AG04449 (cell line): ENCODE measurements around the gene LPCAT1.

Source experiments
- CTCF ChIA-PET: fragments of 350-600 bp; formaldehyde crosslinking; extraction: SDS; loops from one replicate; lab custom pipeline; 2021; ENCODE audit warnings: antibody characterized with exemption; lab: Yijun Ruan, JAX
- POLR2A ChIA-PET: fragments of 400-600, 350-600 bp; formaldehyde crosslinking; extraction: SDS; loops from one replicate; lab custom pipeline; 2020; ENCODE audit warnings: antibody characterized with exemption, inconsistent platforms; lab: Yijun Ruan, JAX
- DNase-seq: peaks from one replicate; pipeline ENCODE4 v3.0.0-alpha.2; 2010; ENCODE audit warnings: low read depth, low spot score
- H3K4me3 ChIP-seq: 2 replicates; pipeline ENCODE4 v1.5.1; 2011; ENCODE audit warnings: low read depth, mild to moderate bottlenecking, control low read depth, low read length
- TF ChIP-seq, protein P1 (sequence below): IDR thresholded peaks from one replicate; pipeline ENCODE4 v1.5.1; 2011; ENCODE audit warnings: mild to moderate bottlenecking, moderate library complexity, low read length, control low read depth, inconsistent platforms; ENCODE audit not compliant: insufficient read depth; ENCODE audit errors: missing control alignments

LPCAT1 gene

DNA sequence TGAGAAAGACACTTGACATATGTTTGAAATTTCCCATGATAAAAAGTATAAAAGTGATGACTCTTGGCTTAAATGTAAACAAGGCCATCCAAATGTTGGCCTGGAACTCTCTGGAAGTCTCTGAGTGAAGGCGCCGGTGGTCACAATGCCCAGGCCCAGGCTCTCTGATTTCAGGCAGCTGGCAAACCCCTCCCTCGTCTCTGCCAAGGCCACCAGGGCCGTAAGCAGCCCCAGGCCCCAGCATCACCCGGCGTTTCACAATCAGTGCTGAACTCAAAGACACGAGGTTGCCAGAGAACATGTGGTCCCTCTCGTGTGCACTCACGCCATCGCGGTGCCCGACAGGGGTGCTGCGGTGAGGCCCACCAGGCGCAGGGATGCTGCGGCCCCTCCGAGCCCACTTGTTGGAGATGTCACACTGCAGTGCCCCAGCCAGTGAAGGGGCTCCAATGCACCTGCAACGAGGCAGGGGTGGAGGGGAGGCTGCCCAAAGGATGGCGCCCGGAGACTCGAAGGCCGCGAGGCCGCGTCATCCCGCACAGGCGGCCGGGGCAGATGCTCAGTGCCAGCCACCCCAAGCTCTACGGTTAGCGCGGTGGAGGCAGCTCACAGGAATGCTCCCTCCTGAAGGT is 15.0 kb downstream of the LPCAT1 start:
- TF ChIP-seq, protein P1, sequence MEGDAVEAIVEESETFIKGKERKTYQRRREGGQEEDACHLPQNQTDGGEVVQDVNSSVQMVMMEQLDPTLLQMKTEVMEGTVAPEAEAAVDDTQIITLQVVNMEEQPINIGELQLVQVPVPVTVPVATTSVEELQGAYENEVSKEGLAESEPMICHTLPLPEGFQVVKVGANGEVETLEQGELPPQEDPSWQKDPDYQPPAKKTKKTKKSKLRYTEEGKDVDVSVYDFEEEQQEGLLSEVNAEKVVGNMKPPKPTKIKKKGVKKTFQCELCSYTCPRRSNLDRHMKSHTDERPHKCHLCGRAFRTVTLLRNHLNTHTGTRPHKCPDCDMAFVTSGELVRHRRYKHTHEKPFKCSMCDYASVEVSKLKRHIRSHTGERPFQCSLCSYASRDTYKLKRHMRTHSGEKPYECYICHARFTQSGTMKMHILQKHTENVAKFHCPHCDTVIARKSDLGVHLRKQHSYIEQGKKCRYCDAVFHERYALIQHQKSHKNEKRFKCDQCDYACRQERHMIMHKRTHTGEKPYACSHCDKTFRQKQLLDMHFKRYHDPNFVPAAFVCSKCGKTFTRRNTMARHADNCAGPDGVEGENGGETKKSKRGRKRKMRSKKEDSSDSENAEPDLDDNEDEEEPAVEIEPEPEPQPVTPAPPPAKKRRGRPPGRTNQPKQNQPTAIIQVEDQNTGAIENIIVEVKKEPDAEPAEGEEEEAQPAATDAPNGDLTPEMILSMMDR = no peak
- DNase-seq = no peak
- POLR2A ChIA-PET = no interaction called here
- H3K4me3 ChIP-seq = no peak overlapping the region
- CTCF ChIA-PET = interaction anchor here (1.1 kb wide), 1 partner anchor 11 kb away, joined by 3 read pairs; no protein-coding TSS in a partner anchor

DNA sequence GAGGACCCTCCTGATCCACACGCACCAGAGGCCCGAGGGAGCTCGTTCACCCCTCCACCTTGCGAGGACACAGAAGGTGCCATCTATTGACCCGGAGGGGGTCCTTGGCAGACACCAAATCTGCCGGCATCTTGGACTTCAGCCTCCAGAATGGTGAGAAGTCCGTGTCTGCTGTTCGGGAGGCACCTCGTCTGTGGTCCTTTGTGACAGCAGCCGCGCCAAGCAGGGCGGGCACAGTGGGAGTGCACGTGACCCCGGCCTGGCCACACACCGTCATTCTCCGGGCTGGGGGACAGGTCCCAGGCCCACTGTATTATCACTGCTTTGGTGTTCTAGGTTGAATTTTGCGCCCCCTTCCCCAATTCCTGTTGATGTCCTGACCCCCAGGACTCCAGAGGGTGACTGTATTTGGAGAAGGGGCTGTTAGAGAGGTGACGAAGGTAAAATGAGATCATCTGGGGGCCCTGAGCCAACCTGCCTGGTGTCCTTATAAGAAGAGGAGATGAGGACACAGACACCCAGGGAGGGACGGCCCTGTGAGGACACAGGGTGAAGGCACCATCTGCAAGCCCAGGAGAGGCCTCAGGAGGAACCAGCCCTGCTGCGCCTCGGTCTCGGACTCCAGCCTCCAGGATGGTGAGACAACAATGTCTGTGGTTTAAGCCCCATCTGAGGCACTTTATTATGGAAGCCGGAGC is 15.7 kb downstream of the LPCAT1 start:
- no peak overlapping the region for H3K4me3 ChIP-seq
- DNase-seq = no peak
- ChIA-PET POLR2A (no interaction called here), CTCF (interaction anchor here (1.1 kb wide), 1 partner anchor 12 kb away, joined by 3 read pairs; no protein-coding TSS in a partner anchor)
- TF ChIP-seq, protein P1 = no peak

DNA sequence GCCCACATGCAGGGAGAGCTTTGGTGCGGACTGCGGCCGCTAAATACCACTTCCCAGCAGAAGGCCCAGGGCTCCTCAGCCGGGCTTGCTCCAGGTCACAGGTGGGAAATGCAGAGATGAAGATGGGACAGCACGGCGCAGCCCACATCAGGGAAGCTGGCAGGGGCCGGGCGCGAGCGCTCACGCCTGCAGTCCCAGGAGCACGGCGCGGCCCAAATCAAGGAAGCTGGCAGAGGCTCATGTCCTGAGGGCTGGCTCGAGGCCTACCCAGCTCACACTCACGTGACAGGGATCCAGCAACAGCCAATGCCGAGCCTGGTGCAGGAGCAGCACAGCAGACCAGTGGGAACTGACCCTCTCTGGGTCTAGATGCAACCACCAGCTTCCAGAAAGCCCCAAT is 16.3 kb downstream of the LPCAT1 start:
- no peak for DNase-seq
- TF ChIP-seq, protein P1 = no peak
- POLR2A ChIA-PET = no interaction called here
- no peak overlapping the region for H3K4me3 ChIP-seq
- CTCF ChIA-PET = interaction anchor here (1.1 kb wide), 1 partner anchor 12 kb away, joined by 3 read pairs; no protein-coding TSS in a partner anchor

DNA sequence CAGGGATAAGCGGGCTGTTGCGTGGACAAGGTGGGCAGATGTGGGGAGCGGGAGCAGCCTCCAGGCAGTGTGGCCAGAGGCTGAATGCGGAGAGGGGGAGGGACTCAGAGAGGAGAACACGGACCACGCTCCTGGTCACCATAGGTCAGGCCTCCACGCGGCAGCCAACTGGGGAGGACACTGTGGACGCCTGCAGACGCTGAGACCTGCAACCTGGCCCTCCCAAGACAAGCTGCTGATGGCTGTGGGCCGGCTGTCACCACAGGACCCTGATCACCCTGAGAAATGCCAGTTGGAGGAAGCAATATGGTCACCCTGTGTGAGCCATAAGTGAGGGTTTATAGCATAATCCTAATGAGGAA is 16.8 kb downstream of the LPCAT1 start:
- no peak overlapping the region for H3K4me3 ChIP-seq
- TF ChIP-seq, protein P1 = no peak
- ChIA-PET CTCF (no interaction called here), POLR2A (no interaction called here)
- DNase-seq = no peak

DNA sequence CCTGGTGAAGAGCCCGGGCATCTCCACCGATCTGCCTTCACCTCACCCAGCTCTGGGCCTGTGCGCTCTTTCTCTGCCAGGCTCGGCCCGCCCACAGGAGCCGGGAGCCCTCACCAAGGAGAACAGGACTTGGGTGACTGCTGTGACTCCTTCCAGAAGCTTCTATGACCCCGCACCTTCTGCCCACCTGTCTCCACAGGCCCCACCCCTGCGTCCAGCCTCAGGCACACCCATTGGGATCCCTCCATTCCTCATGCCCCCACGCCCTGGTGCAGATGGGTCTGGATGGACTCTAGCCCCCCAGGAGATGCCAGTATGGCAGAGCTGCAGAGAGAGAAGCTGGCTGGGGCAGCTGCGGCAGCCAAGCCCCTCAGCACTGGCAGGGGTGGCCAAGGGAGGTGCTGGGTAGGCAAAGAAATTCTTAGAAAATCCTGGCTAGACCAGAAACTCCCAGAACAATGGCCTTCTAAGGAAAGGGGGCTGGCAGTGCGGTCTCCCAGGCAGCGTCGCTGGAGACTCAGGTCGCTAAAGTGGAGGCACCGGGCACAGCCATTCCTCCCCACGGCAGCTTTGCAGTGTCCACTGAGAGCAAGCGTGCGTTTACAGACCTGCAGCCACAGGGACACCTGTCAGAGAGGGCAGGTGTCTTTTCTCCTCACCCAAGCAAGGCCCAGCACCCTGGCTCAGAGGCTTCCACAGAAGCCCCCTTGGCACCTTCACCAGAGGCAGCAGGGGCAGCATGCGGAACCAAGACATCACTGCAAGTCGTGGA is 17.3 kb downstream of the LPCAT1 start:
- ChIA-PET POLR2A (interaction anchor here (0.7 kb wide), 1 partner anchor 9 kb away, joined by 3 read pairs; no protein-coding TSS in a partner anchor), CTCF (no interaction called here)
- no peak for DNase-seq
- TF ChIP-seq, protein P1 = no peak
- H3K4me3 ChIP-seq = no peak overlapping the region
